OCI-LY7 (cell line): Measurements from ENCODE around the gene CD55.

Experiments used
- CTCF ChIP-seq: fragments of 200-600 bp; sonication (generic); conservative IDR thresholded peaks from 2 replicates; pipeline ENCODE4 v1.5.1; 2014; ENCODE audit warnings: mild to moderate bottlenecking, antibody characterized with exemption, low read length, moderate library complexity, mixed read lengths
- EZH2phosphoT487 ChIP-seq: fragments of 200-600 bp; sonication (generic); IDR thresholded peaks from 2 replicates; pipeline ENCODE4 v1.6.1; 2018; ENCODE audit warnings: low read depth, borderline replicate concordance, mild to moderate bottlenecking, mixed run types, antibody characterized with exemption, low read length, moderate library complexity, mixed read lengths

- no peak for TF ChIP-seq CTCF
- no peak for TF ChIP-seq EZH2phosphoT487
Observed at GRCh38 chr1:207398986-207399385, 77.5 kb downstream of the CD55 start.
